ENCODE measurements around the gene MRPS12. TPM values are rescaled to one million over a fixed set of nuclear protein-coding genes. Genes with fewer than 3 reads are reported as not detected.
A peak's percentile ranks its signal among the peaks of the same experiment; 100 is the strongest.

Gene MRPS12
- polyA plus RNA-seq (2011; rRNA removed) = 92.8 and 104 TPM in 2 replicates
- polyA plus RNA-seq (2012; cell fraction: cytosol; rRNA removed) = 418 and 524 TPM in 2 replicates
- polyA plus RNA-seq (2012; cell fraction: nucleus; rRNA removed) = 325 and 425 TPM in 2 replicates
- 198 to 217 TPM (median 213 TPM) in 3 replicates for polyA plus RNA-seq (2017; fragmentation: RNase III; extraction: RNeasy Plus Mini Kit Qiagen cat#74134 plus additional on column Dnase treatment)
- polyA minus RNA-seq (2011; rRNA and poly(A)+ RNA removed) = 49.4 and 50.5 TPM in 2 replicates

- ATAC-seq (peak; percentile 93 to 98), DNase-seq (ENCODE audit: low read depth in 1 of 2, low spot score in 1 of 2) (peak; percentile 100), FAIRE-seq (peak; percentile 100)
- Histone ChIP-seq H3K9me3 (no peaks in the 10 kb centered on the region), H3K4me3 (peak within 1 kb of the TSS; percentile 66), H3K4me1 (peaks cover 19% of the 10 kb centered on the region), H3K4me2 (peak within 1 kb of the TSS; percentile 86), H3K27ac (peak within 1 kb of the TSS; percentile 87)
- POLR2A ChIA-PET = interaction anchor here (0.5 to 3.0 kb wide), 56 partner anchors 9 to 573 kb away, joined by 3 to 30 read pairs (median 5); partner anchors contain the start of genes CCER2, ECH1, EIF3K and FAM98C
- CTCF ChIA-PET = interaction anchor here (0.5 to 12.2 kb wide), 121 partner anchors 9 to 799 kb away, joined by 3 to 245 read pairs (median 5); partner anchors contain the start of genes ACP7, CAPN12, CCER2 and ECH1
- TF ChIP-seq RARB (CRISPR knock-in tag; IDR thresholded peaks at IDR 0.05) (0 out of 2 replicates have a peak, but pooled peaks have one; percentile 54), TP53 (CRISPR knock-in tag; IDR thresholded peaks at IDR 0.05) (0 out of 2 replicates have a peak, but pooled peaks have one; percentile 76), ZC3H11A (IDR thresholded peaks at IDR 0.05) (0 out of 2 replicates have a peak, but pooled peaks have one; percentile 11), HMGXB4 (CRISPR knock-in tag; IDR thresholded peaks at IDR 0.05; ENCODE audit: borderline replicate concordance) (0 out of 2 replicates have a peak, but pooled peaks have one; percentile 38), E2F6 (IDR thresholded peaks at IDR 0.05; ENCODE audit: borderline replicate concordance, low read depth) (peak; percentile 13; the same call in 1 of the 2 replicates), MYC (IDR thresholded peaks at IDR 0.05; ENCODE audit: borderline replicate concordance, low read length) (no peak), POLR2A (IDR thresholded peaks at IDR 0.05; ENCODE audit: low read length) (peak; percentile 87), ESRRA (IDR thresholded peaks at IDR 0.05; ENCODE audit: borderline replicate concordance, low read length) (no peak), RFX5 (IDR thresholded peaks at IDR 0.05) (peak; percentile 72), PBX3 (IDR thresholded peaks at IDR 0.05) (peak; percentile 71; the same call in 1 of the 2 replicates), POLR2AphosphoS2 (conservative IDR thresholded peaks at IDR 0.05; ENCODE audit: low read length) (peak; percentile 18; the same call in 1 of the 2 replicates), GATA3 (IDR thresholded peaks at IDR 0.05; ENCODE audit: borderline replicate concordance) (0 out of 2 replicates have a peak, but pooled peaks have one; percentile 3), HOXA7 (CRISPR knock-in tag; IDR thresholded peaks at IDR 0.05) (no peak), USF2 (IDR thresholded peaks at IDR 0.05) (peak; percentile 77), TFCP2L1 (CRISPR knock-in tag; IDR thresholded peaks at IDR 0.05) (peak; percentile 91; the same call in 1 of the 2 replicates), KDM5A (IDR thresholded peaks at IDR 0.05) (peak; percentile 56), CBX2 (IDR thresholded peaks at IDR 0.05; ENCODE audit: borderline replicate concordance, low read depth) (no peak), PHF8 (IDR thresholded peaks at IDR 0.05; ENCODE audit: borderline replicate concordance, low read depth) (peak; percentile 69), JUN (IDR thresholded peaks at IDR 0.05) (peak; percentile 70 to 78; a peak in 4 of 5 replicates), HOXB5 (CRISPR knock-in tag; IDR thresholded peaks at IDR 0.05) (0 out of 2 replicates have a peak, but pooled peaks have one; percentile 47)
- TF ChIP-seq, protein P1, sequence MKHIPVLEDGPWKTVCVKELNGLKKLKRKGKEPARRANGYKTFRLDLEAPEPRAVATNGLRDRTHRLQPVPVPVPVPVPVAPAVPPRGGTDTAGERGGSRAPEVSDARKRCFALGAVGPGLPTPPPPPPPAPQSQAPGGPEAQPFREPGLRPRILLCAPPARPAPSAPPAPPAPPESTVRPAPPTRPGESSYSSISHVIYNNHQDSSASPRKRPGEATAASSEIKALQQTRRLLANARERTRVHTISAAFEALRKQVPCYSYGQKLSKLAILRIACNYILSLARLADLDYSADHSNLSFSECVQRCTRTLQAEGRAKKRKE (CRISPR knock-in tag; IDR thresholded peaks at IDR 0.05; ENCODE audit: low read depth) = no peak
- TF ChIP-seq, protein P2, sequence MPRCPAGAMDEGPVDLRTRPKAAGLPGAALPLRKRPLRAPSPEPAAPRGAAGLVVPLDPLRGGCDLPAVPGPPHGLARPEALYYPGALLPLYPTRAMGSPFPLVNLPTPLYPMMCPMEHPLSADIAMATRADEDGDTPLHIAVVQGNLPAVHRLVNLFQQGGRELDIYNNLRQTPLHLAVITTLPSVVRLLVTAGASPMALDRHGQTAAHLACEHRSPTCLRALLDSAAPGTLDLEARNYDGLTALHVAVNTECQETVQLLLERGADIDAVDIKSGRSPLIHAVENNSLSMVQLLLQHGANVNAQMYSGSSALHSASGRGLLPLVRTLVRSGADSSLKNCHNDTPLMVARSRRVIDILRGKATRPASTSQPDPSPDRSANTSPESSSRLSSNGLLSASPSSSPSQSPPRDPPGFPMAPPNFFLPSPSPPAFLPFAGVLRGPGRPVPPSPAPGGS (IDR thresholded peaks at IDR 0.05) = peak; percentile 46; the same call in 1 of the 3 replicates
- TF ChIP-seq, protein P3, sequence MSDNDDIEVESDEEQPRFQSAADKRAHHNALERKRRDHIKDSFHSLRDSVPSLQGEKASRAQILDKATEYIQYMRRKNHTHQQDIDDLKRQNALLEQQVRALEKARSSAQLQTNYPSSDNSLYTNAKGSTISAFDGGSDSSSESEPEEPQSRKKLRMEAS (IDR thresholded peaks at IDR 0.05) = peak; percentile 86
- 1% methylated on average over 40 of the region's 40 CpGs for WGBS (ENCODE audit: missing lambda C conversion rate)
Measured at GRCh38 chr19:38930776-38931520, at the start of gene MRPS12. MRPS12 (plus strand) TSS chr19:38930944; CDS start chr19:38931295, 351 bp downstream.
